BJ (cell line): ENCODE data around the gene IL19. TPM values are rescaled to one million over a fixed set of nuclear protein-coding genes. Genes with fewer than 3 reads are reported as not detected.

ENCODE experiments used
- CTCF ChIA-PET: fragments of 350-600 bp; formaldehyde crosslinking; extraction: SDS; loops from one replicate; lab custom pipeline; 2021; ENCODE audit warnings: antibody characterized with exemption, inconsistent platforms; lab: Yijun Ruan, JAX
- POLR2A ChIA-PET: fragments of 300-600 bp; sonication (Branson Sonifier 250); formaldehyde crosslinking; extraction: SDS; loops from one replicate; lab custom pipeline; 2021; ENCODE audit warnings: antibody characterized with exemption; lab: Charles Lee
- DNase-seq: peaks from one replicate; pipeline ENCODE4 v3.0.0-alpha.2; 2011; ENCODE audit warnings: low read depth
- H3K27me3 ChIP-seq: 2 replicates; pipeline ENCODE4 v1.6.0; 2011; ENCODE audit warnings: low read length; ENCODE audit not compliant: control insufficient read depth, insufficient read depth
- H3K36me3 ChIP-seq: 2 replicates; pipeline ENCODE4 v1.5.1; 2011; ENCODE audit warnings: low read length; ENCODE audit not compliant: control insufficient read depth, insufficient read depth
- H3K4me3 ChIP-seq: 2 replicates; pipeline ENCODE4 v1.5.1; 2011; ENCODE audit warnings: low read depth, mild to moderate bottlenecking, control low read depth, low read length
- polyA minus RNA-seq: library from RNA; depleted of rRNA, polyadenylated mRNA; stranded (reverse); fragments of >200 nt; gene quantifications from 2 replicates; pipeline ENCODE4 v1.2.3, GENCODE V29; 2011; rRNA and poly(A)+ RNA removed
- polyA plus RNA-seq: library from polyadenylated mRNA; depleted of rRNA; stranded (reverse); fragments of >200 nt; gene quantifications from 2 replicates; pipeline ENCODE4 v1.2.3, GENCODE V29; 2011; rRNA removed
- TF ChIP-seq, protein P1 (sequence below): IDR thresholded peaks from 2 replicates; pipeline ENCODE4 v1.5.1; 2011; ENCODE audit warnings: low read depth, mild to moderate bottlenecking, control low read depth, inconsistent platforms, low read length, moderate library complexity; ENCODE audit not compliant: insufficient read depth

Gene IL19, protein sequence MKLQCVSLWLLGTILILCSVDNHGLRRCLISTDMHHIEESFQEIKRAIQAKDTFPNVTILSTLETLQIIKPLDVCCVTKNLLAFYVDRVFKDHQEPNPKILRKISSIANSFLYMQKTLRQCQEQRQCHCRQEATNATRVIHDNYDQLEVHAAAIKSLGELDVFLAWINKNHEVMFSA
- polyA plus RNA-seq (not detected in 2 replicates), polyA minus RNA-seq (not detected in 2 replicates)

DNA sequence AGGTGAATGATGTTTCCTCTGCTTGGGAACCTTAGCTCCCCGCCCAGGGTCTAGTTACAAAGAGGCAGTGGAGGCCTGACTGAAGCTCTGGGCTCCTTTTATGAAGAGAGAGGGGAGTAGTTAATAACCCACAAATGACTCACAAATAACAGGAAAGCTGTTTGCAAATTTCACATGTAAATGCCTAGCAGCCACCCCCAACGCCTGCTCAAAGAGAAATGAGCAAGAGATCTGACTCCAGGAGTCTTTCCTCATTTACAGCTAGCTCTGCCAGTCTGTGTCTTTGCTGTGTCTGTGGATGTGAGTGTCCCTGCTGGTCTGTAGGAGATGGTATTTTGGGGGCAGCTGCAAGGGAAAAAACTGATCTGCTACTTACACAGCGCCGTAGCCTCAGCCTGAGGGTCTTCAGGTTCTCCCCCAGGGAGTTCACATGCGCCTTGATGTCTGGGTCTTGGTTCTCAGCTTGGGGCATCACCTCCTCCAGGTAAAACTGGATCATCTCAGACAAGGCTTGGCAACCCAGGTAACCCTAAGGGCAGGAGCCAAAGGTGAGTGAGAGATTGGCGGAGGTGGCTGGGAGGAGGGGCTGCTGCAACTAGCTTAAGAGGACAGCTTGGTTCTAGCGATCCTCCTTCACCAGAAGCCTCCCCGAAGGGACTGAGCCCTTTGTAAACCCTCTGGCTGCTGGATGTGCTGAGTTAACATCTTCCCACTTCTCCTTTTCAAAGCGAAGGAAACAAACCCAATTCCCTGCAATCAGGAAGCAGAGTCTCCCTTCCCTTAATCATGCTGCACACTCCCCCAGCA, at the start of gene IL19:
Gene IL19, plus strand, starts transcription at position 243 of the 807 bp plus-strand sequence. CDS start 65,890 bp downstream, outside the sequence.
- TF ChIP-seq, protein P1, sequence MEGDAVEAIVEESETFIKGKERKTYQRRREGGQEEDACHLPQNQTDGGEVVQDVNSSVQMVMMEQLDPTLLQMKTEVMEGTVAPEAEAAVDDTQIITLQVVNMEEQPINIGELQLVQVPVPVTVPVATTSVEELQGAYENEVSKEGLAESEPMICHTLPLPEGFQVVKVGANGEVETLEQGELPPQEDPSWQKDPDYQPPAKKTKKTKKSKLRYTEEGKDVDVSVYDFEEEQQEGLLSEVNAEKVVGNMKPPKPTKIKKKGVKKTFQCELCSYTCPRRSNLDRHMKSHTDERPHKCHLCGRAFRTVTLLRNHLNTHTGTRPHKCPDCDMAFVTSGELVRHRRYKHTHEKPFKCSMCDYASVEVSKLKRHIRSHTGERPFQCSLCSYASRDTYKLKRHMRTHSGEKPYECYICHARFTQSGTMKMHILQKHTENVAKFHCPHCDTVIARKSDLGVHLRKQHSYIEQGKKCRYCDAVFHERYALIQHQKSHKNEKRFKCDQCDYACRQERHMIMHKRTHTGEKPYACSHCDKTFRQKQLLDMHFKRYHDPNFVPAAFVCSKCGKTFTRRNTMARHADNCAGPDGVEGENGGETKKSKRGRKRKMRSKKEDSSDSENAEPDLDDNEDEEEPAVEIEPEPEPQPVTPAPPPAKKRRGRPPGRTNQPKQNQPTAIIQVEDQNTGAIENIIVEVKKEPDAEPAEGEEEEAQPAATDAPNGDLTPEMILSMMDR = no peak
- Histone ChIP-seq H3K27me3 (peaks cover 14% of the 10 kb centered on the region), H3K36me3 (no peaks in the 10 kb centered on the region), H3K4me3 (no peak within 1 kb of the TSS)
- no peak for DNase-seq
- CTCF ChIA-PET = interaction anchor here (0.6 to 2.8 kb wide), 8 partner anchors 10 to 142 kb away, joined by 3 to 11 read pairs (median 4); no protein-coding TSS in a partner anchor
- POLR2A ChIA-PET = no interaction called here

DNA sequence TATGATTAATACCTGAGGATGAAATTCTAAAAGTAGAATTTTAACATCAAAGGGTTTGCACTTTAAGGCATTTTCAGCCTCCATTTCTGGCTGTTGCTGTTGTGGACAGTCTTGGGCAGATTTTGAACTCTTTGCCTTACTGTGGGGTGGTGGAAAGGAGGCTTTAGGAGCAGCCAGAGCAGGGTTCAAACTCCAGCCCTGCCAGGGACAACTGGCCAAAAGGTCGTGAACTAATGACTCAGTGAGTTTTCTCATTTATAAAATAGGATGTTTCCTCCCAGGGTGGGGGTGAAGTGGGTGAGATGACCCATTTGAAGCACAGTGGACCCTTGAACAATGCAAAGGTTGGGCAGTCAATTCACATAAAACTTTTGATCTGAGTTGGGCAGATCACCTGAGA, 49.1 kb upstream of the IL19 start:
- ChIA-PET CTCF (no interaction called here), POLR2A (no interaction called here)
- TF ChIP-seq, protein P1 = no peak
- Histone ChIP-seq H3K4me3 (no peak overlapping the region), H3K36me3 (no peaks in the 10 kb centered on the region), H3K27me3 (no peaks in the 10 kb centered on the region)
- DNase-seq = no peak

DNA sequence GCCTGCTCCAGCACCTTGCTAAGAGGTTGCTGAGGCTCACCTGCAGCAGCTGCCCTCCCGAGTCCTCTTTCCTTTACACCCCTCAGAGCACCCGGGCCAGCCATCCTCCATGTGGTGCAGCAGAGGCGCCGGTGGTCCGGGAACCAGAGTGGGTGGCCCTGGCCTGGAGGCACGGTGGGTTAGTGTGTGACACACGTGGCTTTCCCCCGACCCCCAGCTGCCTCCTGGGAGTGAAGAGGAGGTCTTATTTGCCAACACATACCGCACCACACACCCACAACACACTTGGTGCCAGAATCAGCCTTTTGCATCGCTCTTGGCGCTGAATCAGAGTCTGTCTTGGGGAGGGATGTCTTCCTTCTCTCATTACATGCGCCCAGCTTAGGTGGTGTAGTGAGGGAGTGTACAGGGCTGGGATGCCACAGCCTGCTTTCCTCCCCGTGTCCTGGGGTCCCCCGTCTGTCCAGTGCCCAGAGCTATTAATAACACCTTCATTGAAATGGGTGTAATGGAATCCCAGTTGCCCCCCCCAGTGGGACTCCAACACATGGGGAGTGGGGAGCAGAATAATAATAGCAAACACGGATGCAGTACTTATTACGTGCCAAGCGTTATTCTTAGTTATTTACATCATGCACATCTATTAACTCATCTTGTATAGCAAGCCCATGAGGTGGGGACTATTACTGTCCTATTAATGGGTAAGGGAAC, 47.7 kb upstream of the IL19 start:
- Histone ChIP-seq H3K27me3 (no peaks in the 10 kb centered on the region), H3K36me3 (no peaks in the 10 kb centered on the region), H3K4me3 (no peak overlapping the region)
- ChIA-PET CTCF (interaction anchor here (0.9 to 6.5 kb wide), 7 partner anchors 12 to 260 kb away, joined by 3 to 46 read pairs (median 3); no protein-coding TSS in a partner anchor), POLR2A (no interaction called here)
- TF ChIP-seq, protein P1 = no peak
- DNase-seq = no peak

DNA sequence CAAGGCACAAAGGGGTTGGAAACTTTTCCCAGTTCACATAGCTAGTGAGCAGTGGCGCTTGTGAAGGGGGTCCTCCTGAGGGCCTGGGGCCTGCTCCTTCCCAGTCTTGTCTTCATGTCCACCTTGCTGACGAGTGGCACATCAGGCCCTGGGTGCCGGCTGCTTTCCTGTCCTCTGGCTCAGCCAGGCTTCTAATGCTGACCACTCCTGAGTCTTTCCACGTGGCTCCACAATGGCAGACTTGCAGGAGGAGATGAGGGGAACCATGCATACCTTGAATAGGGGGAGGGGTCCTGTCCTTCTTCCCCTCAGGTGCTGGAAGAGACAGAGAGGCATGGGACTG, 47.1 kb upstream of the IL19 start:
- no peak overlapping the region for H3K4me3 ChIP-seq

More for the DNA sequence above, 47.1 kb upstream of the IL19 start:
- DNase-seq = no peak
- ChIA-PET POLR2A (no interaction called here), CTCF (interaction anchor here (0.9 to 6.5 kb wide), 11 partner anchors 9 to 259 kb away, joined by 3 to 46 read pairs (median 3); no protein-coding TSS in a partner anchor)
- Histone ChIP-seq H3K27me3 (no peaks in the 10 kb centered on the region), H3K36me3 (no peaks in the 10 kb centered on the region)
- TF ChIP-seq, protein P1 = no peak
